ENCODE measurements around the gene SSPN.

Gene SSPN

GRCh38 chr12:26187014-26187798, 8.2 kb upstream of the SSPN start:
- DNase-seq (ENCODE audit: low read depth) = no peak

- no peak for DNase-seq (ENCODE audit: low read depth)
These were observed 7.2 kb upstream of the SSPN start for GRCh38 chr12:26188127-26188526.

DNA sequence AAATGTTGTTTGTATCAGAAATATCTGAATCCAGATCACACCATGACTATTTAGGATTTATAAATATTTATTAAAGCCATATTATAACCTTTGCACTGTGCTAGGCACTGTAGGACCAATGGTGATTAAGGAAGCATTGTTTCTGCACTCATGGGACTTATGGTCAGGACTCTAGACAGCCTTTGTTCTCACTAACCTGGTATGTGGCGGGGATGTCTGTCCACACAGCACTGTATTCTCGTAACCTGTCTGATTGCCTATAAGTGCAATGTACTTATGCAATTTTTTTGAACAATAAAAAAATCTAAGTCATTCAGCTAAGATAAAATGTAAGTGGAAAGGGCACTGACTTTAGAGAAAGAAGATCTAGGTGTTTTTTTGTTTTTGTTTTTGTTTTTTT, 6.7 kb upstream of the SSPN start:
- no peak for DNase-seq (ENCODE audit: low read depth)

GRCh38 chr12:26192142-26192541, 3.2 kb upstream of the SSPN start:
- no peak for DNase-seq (ENCODE audit: low read depth)

GRCh38 chr12:26193539-26193938, 1.8 kb upstream of the SSPN start:
- no peak for DNase-seq (ENCODE audit: low read depth)

DNA sequence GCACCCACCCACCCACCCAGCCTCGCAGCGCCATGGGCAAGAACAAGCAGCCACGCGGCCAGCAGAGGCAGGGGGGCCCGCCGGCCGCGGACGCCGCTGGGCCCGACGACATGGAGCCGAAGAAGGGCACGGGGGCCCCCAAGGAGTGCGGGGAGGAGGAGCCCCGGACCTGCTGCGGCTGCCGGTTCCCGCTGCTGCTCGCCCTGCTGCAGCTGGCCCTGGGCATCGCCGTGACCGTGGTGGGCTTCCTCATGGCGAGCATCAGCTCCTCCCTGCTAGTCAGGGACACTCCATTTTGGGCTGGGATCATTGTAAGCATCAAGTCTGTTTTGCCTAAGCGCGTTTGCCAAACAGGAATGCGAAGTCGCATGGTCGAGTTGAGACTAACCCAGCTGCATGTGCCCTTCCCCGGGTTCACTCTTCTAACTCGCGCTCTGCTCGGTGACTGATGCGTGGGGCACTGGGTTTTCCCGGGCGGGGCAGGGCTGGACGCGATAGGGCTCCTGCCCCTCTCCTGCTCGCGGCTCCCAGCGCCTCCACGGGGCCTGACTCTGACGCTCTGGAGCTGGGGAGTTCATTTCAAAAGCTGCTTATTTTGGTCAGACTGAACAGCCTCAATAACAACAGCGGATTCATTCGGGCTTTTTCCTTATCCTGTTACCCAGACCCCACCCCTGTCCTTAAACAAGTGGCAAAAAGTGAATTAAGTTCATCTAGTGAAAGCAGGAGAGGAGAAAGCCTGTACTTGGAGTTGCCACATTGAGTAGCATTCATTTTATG, 458 bp downstream of the SSPN start:
- peak; percentile 66 for DNase-seq (ENCODE audit: low read depth)

DNA sequence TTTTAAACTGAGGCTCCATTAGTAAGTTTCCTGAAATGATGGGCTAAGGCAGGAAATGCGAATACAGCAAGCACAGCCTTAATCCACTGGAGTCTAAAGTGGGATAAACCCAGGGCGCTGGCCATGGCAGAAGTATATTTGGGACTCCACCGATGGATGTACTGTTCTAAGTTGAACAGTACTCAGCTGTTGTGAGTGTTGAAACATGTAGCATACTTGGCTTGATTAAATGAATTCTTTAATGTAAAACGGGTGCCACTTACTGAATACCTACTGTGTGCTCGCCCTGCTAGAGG, 996 bp downstream of the SSPN start:
- DNase-seq (ENCODE audit: low read depth) = no peak

GRCh38 chr12:26197832-26198231, 2.5 kb downstream of the SSPN start:
- no peak for DNase-seq (ENCODE audit: low read depth)

DNA sequence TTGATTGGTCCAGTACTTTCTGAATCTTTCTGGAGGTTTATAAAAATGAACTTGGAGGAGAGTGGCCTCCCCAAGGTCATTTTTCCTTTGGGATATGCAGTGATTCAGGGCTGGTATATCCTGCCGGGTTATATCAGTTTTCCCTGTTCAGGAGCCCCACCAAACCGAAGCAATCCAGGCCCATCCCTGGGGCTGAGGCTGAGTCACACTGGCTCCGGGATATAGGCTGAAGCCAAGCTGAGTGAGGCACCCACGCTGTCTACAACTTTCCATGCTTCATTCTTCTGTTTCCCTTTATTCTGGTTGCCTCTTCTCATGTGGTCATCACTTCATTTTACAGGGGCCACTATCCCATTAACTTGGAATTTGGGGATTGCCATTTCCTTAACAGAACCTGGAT, 3.4 kb downstream of the SSPN start:
- DNase-seq (ENCODE audit: low read depth) = peak; percentile 20

- no peak for DNase-seq (ENCODE audit: low read depth)
These were observed 7.9 kb downstream of the SSPN start for GRCh38 chr12:26203167-26203780.

DNA sequence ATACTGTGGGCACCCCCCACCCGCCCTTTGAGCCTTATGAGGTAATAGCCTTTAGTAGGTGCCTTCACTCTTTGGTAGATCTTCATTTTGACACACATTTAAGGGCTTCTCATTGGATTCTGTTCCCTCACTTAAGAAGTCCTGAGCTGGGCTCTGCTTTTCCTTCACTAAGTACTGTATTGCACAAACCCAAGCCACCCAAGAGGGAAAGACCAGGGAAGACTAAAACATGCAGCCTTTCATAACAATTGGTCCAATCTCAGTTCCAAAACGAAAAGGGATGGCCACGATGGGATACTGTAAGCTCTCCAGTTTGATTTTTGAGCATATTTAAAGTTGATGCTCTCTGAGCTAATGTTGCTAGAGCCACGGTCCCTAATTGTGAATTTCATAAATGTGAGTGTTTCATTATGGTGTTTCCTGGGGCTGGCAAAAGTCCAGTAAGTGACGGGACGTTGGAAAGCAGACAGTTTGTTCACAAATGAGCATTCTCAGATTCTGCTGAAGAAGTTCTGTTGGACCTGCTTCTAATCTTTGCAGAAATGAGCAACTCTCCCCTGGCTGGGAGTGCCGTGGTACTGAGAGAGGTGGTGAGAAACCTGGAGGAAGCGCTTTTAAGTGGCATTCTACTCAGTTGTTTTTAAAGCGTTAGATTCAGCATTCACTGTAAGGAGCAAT, 9.4 kb downstream of the SSPN start:
- DNase-seq (ENCODE audit: low read depth) = no peak

DNA sequence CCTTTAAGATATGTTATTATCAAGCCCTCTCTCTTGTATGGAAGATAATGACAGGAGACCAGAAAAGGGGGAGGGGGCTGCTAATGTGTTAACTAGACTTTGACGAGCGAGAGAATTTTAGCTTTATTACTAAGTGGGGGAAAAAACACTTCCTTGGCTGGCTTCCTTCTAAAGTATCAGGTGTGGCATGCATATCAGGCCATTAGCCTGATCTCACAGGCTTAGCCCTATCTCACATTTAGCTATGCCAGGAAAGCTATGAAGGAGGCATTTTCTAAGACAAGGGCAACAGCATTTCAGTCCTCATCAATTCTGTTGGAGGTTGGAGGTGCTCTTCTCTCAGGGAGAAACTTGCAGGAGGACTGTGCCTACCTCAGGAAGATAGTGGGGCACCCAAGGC, 9.9 kb downstream of the SSPN start:
- no peak for DNase-seq (ENCODE audit: low read depth)

- DNase-seq (ENCODE audit: low read depth) = no peak
These were observed 10.6 kb downstream of the SSPN start for GRCh38 chr12:26205941-26206340.

- no peak for DNase-seq (ENCODE audit: low read depth)
These were observed 16.0 kb downstream of the SSPN start for GRCh38 chr12:26211331-26211730.

- no peak for DNase-seq (ENCODE audit: low read depth)
These were observed 17.0 kb downstream of the SSPN start for GRCh38 chr12:26212396-26212795.

DNA sequence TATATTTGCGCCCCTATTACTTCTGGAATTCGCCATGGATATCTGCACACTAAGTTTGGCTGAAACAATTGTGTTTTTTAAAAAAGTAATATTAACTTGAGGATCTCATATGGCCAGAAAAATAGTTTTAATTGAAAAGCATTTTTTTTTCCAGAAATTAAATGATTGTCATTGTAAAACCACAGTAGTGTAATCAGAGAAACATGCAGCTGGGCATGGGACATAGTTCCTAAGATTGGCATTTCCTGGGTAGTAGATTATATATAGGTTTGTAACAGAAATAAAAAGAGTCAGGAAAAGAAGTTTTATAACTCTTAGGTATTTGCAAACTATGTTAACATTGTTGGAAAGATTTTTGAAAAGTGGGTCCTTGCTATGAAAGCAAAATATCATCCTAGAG, 17.6 kb downstream of the SSPN start:
- no peak for DNase-seq (ENCODE audit: low read depth)

DNA sequence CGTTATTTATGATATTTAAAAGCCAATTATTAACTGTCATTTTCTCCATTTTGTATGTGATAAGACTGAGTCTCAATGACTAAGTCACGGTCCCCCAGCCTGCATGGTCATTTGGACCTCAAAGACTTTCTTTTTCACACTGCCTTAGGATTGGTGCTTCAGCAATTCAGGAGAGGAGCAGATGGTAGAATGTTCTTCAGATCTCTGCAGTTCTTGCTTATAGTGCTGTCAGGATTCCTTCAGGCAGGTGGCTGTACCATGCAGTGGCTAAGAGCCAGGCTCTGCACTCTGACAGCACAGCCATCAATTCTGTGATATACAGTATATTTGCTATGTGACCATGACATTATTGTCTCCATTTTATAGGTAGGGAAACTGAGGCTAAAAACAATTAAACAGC, 18.7 kb downstream of the SSPN start:
- DNase-seq (ENCODE audit: low read depth) = no peak

DNA sequence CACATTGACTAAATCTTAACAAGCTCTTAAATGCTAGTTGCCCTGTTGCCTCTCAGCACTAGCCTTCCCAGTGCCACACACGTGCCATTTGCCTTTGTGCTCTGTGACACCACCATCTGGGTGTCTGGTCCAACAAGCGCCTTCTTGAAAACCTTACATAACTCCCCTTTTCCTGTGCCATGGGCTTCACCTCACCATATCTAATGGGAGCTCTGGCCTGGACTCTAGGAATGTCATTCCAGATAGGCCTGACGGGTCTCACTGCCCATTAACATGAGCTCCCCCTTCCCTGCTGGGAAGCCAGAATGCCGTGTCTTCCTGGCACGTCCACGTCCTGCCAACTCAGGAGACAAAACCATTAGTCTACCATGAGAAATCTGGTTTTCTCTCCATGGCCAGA, 24.4 kb downstream of the SSPN start:
- no peak for DNase-seq (ENCODE audit: low read depth)

DNA sequence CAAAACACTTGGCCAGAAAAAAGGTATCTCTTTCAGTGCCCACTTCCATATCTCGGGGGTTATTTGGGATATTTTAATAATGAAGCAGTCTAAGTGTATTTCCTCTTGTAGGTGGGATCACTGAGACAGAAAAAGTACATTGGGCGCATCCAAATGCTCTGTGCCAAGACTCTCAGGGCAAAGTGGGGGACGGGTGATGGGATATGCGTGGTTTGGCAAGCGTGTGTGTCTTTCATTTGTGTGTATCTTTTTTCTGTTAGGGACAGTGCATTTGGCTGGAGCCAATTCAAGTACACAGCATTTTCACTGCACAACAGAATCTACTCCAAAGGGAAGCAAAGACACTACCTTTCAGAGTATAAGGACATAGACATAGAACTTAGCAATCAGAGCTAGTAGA, 29.3 kb downstream of the SSPN start:
- no peak for DNase-seq (ENCODE audit: low read depth)

DNA sequence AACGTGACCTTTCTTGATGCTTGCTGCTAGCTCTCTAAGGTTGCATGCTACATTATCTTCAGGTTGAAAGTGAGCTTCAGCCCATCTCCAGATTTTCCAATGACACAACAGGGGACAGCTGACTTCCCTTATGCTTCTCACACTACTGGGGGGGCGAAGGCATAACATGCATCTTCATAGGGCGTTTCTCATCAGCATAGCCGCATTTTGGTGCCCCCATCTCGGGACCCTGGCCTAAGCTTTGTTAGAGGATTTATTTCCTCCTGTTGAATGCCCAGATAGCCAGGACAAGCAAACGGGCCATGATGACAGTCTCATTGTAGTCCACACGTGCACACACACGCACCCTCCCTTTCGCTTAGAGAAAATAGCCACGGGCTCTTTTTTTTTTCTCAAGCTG, 30.7 kb downstream of the SSPN start:
- DNase-seq (ENCODE audit: low read depth) = no peak

DNA sequence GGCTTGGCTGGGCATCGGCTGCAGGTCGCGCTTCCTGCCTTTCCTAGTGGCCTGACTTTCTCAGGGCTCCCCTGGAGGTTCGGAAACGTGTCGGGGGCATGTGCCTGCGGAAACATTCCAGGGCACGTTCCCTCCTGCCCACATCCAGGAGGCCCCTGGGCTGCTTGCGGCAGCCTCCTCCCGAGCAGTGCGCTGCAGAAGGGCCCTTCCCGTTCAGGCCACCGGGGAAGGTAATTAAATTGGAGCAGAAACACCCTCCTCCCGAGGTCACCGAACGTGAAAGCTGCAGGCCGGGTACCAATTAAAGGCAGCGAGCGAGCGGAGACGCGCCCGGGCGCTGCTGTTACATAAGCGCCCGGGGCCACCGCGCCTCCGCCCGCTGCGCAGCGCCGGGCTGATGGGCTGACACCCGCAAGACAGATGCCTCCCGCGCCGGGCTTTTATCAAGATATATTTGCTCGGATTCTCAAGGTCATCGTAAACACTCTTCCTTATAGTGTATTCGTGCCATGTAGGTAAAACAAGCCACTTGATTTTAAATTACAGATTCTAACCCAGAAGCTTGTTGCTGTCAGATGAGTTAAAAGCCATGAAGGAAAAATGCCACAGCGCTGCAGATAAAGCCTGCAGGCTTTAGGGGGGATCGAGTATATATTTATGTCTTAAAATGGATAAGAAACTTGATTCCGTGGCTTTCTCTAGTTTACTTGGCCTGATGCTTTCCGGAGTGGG, 31.4 kb downstream of the SSPN start:
- DNase-seq (ENCODE audit: low read depth) = no peak

DNA sequence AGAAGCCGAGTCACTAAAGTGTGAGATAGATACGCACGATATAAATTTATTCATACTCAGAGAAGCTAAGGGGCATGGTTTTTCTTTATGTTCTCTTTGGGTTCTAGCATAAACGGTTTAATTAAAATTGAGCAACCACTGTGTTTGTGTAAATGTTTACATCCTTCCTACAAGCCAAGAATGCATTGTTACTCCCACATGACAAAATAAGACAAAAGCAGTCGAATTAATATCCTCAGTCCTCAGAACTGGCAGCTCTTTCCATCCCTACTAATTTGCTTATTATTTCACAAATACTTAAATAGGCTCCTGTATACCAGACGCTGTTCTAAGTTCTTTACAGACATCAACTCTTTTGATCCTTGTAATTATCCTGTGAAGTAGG, 32.0 kb downstream of the SSPN start:
- DNase-seq (ENCODE audit: low read depth) = no peak

All from HS-27A (cell line).